LNCaP clone FGC (cell line): ENCODE results near the gene LYPD5.
A peak's percentile ranks its signal among the peaks of the same experiment; 100 is the strongest.
"Not testable (repeated sequence)": the region's sequence is repeated elsewhere in the genome, so short reads cannot be mapped to it uniquely, and the experiment has no call there.

ENCODE experiments used
- DNase-seq: peaks from one replicate; pipeline ENCODE4 v3.0.0-alpha.2; 2011; ENCODE audit warnings: low read depth
- H3K4me3 ChIP-seq: 2 replicates; pipeline ENCODE4 v1.5.1; 2011; ENCODE audit warnings: mild to moderate bottlenecking, low read depth, low read length, control low read depth
- TF ChIP-seq, protein P1 (sequence below): IDR thresholded peaks from 2 replicates; pipeline ENCODE4 v1.5.1; 2012; ENCODE audit warnings: mild to moderate bottlenecking; ENCODE audit not compliant: control insufficient read depth, insufficient read depth; ENCODE audit errors: extremely low read depth

Gene LYPD5

GRCh38 chr19:43812688-43813087, 10.4 kb upstream of the LYPD5 start:
- H3K4me3 ChIP-seq = no peak overlapping the region
- DNase-seq = no peak
- TF ChIP-seq, protein P1, sequence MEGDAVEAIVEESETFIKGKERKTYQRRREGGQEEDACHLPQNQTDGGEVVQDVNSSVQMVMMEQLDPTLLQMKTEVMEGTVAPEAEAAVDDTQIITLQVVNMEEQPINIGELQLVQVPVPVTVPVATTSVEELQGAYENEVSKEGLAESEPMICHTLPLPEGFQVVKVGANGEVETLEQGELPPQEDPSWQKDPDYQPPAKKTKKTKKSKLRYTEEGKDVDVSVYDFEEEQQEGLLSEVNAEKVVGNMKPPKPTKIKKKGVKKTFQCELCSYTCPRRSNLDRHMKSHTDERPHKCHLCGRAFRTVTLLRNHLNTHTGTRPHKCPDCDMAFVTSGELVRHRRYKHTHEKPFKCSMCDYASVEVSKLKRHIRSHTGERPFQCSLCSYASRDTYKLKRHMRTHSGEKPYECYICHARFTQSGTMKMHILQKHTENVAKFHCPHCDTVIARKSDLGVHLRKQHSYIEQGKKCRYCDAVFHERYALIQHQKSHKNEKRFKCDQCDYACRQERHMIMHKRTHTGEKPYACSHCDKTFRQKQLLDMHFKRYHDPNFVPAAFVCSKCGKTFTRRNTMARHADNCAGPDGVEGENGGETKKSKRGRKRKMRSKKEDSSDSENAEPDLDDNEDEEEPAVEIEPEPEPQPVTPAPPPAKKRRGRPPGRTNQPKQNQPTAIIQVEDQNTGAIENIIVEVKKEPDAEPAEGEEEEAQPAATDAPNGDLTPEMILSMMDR = no peak

- TF ChIP-seq, protein P1 = no peak
- DNase-seq = no peak
- H3K4me3 ChIP-seq = no peak overlapping the region
Observed at GRCh38 chr19:43812259-43812658, 10.0 kb upstream of the LYPD5 start.

DNA sequence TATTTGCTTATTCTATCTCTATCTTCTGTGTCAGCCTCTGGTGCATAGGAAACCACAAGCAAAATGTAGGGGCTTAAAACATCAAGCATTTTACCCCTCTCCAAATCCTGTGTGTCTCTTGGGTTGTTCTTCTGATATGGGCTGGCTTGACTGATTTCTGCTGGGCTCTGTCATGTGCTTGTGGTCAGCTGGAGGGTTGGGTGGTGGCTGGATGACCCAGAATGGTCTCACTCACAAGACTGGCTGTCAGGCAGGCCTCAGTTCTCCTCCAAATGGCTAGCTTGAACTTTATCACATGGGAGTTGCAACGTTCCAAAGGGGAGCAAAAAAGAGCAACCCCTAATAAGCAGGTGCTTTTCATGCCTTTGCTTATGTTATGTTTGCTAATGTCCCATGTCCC, 9.6 kb upstream of the LYPD5 start:
- no peak for DNase-seq
- no peak overlapping the region for H3K4me3 ChIP-seq
- TF ChIP-seq, protein P1 = no peak

DNA sequence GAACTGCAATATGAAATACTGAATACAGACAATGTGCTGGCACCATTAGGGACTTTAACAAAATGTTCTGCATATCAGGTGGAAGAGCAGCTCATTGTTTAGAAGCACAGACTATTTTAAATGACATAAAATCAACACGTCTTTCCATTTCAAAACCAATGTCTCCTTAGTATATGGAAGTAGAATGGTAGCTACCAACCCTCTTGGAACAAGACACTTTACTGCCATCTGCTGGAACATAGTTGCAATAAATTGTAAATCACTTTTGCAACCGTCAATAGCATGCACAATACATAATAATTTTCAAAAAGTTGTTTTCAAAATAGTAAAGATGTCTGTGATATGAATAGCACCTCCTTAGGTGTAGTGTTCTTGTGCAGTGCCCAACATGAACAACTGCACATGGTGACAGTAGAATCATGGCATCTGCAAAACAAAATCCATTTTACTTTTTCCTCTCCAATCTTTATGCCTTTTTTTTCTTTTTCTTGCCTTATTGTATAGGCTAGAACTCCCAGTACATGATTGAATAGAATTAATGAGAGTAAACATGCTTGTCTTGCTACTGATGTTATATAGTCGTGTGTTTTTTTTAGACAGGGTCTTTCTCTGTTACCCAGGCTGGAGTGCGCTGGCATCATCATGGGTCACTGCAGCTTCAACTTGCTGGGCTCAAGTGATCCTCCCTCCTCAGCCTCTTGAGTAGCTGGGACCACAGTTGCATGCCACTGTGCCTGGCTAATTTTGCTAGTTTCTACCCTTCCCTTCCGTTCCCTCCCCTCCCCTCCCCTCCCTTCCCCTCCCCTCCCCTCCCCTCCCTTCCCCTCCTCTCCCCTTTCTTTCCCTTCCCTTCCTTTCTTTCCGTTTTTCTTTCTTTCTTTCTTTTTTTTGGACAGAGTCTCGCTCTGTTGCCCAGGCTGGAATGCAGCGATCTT, 7.8 kb upstream of the LYPD5 start:
- no peak for DNase-seq
- TF ChIP-seq, protein P1 = peak; percentile 41
- H3K4me3 ChIP-seq = no peak overlapping the region

GRCh38 chr19:43807651-43808050, 5.4 kb upstream of the LYPD5 start:
- TF ChIP-seq, protein P1 = no peak
- H3K4me3 ChIP-seq = no peak overlapping the region
- DNase-seq = no peak

DNA sequence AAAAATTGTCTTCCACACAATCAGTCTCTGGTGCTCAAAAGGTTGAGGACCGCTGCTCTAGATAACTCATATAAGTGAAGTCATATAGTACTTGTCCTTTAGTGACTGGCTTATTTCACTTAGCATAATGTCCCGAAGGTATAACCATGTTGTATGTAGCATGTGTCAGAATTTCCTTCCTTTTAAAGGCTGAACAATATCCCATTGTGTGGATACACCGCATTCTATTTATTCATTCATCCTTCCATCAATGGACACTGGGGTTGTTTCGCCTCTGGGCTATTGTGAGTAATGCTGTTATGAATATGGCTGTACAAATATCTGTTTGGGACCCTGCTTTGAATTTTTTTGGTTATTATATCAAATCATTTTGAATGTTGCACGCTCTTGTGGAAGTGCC, 4.6 kb upstream of the LYPD5 start:
- H3K4me3 ChIP-seq = no peak overlapping the region
- TF ChIP-seq, protein P1 = no peak
- DNase-seq = no peak

DNA sequence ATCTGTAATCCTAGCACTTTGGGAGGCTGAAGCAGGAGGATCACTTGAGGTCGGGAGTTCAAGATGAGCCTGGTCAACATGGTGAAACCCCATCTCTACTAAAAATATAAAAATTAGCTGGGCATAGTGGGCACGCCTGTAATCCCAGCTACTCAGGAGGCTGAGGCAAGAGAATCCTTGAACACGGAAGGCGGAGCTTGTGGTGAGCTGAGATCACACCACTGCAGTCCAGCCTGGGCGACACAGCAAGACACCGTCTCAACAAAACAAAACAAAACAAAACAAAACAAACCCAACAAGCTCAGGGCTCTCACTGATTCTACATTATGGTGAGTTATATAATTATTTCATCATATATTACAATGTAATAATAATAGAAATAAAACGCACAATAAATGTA, 4.2 kb upstream of the LYPD5 start:
- not testable (repeated sequence) for H3K4me3 ChIP-seq, DNase-seq
